Psoas muscle (tissue), 8 donors: Measurements from ENCODE around the gene FAM204A. TPM values are rescaled to one million over a fixed set of nuclear protein-coding genes. Genes with fewer than 3 reads are reported as not detected.

Experiments used
- ATAC-seq, 4 donors: fragments of 200-7000 bp; cut with Tn5 transposase; one replicate each; pipeline ENCODE4 v1.9.1; 2020; ENCODE audit warnings: moderate library complexity in 3 of 4, mild to moderate bottlenecking in 2 of 4
- DNase-seq, 2 donors: peaks; one replicate each; pipeline ENCODE4 v3.0.0-alpha.2; 2020
- H3K27ac ChIP-seq: fragments of 200-600 bp; one replicate; pipeline ENCODE4 v1.8.0; 2022
- H3K27me3 ChIP-seq, 3 donors: fragments of 200-600 bp in 1 of 3; one replicate each; pipeline versions ENCODE4 v1.6.1 to v1.8.0; 2013 to 2022; ENCODE audit warnings: low read length in 2 of 3, mild to moderate bottlenecking in 2 of 3, moderate library complexity in 1 of 3; ENCODE audit not compliant: insufficient read depth in 3 of 3
- H3K36me3 ChIP-seq, 2 donors: fragments of 200-600 bp in 1 of 2; one replicate each; pipeline versions ENCODE4 v1.6.1 to v1.8.0; 2013 to 2022; ENCODE audit warnings: low read depth in 1 of 2, mild to moderate bottlenecking in 1 of 2, moderate library complexity in 1 of 2; ENCODE audit not compliant: insufficient read depth in 1 of 2
- H3K4me1 ChIP-seq: fragments of 200-600 bp; one replicate; pipeline ENCODE4 v1.8.0; 2022
- H3K4me3 ChIP-seq: fragments of 200-600 bp; one replicate; pipeline ENCODE4 v1.8.0; 2022; ENCODE audit warnings: mild to moderate bottlenecking
- H3K9me3 ChIP-seq: fragments of 200-600 bp; one replicate; pipeline ENCODE4 v1.8.0; 2022
- WGBS, 3 donors: extraction: QIAGEN DNeasy Blood & Tissue Kit; methylation state at CpG; one replicate each; pipeline versions ENCODE4 v1.1.6 to v1.1.7; 2013; 5-methylcytosine and 5-hydroxymethylcytosine counted together
- intact Hi-C, 2 donors: fragments of 100-400 bp; cut with DNase I; formaldehyde crosslinking; loops; one replicate each; pipeline versions ENCODE4 v1.11.0 to v1.14.2; 2022
- polyA plus RNA-seq, 3 donors: library from polyadenylated mRNA; stranded (reverse); fragments of 200-250 nt; gene quantifications; one replicate each; pipeline ENCODE4 v1.2.3, GENCODE V29; 2013
- total RNA-seq, 4 donors: library from RNA; stranded (reverse); fragmentation: NEBNext Ultra II Directional in 2 of 4; extraction: Animal tissue kit (Norgen Biotek cat#: 25700) in 2 of 4; gene quantifications; one replicate each; pipeline versions ENCODE4 v1.2.1 to v1.2.4, GENCODE V29; 2021 to 2023
- TF ChIP-seq, protein P1 (sequence below): fragments of 200-600 bp; IDR thresholded peaks from one replicate; pipeline ENCODE4 v1.8.0; 2022; ENCODE audit warnings: antibody characterized with exemption
- donor health status: healthy with polysubstance abuse.
- donor health status: DM: no; HTN: no; CAD: no; lungs with moderate emphysema.
- donor health status: Bipolar disorder and iron deficiency.
- donor health status: healthy.
- donor health status: DM: yes; HTN: yes; CAD: no.
- donor health status: DM: no; HTN: no; CAD: no.
- donor health status: DM: no; HTN: no; CAD: no.
- donor health status: DM: yes; HTN: yes; CAD: no.

FAM204A gene
- total and polyA plus RNA-seq, 7 donors = 30.0 to 127 (median 60.8) TPM

DNA sequence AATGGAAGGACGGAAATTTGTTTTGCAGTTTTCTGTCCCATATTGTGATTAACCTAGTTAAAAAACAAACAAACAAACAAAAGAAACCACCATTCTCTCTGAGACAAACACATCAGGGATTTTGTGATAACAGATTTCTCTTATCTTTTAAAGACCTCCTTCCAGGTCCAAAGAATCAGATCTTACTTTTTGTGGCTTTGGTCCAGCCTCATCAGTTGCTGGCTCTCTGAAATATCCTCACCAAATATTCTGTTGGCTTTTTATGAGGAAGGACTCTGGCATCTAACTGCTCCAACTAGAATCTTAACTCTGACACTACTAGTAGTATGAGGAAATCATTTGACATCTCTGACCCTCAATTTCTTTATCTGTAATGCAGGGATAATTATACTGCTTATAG, 4.8 kb downstream of the FAM204A start:
- WGBS, 3 donors = 75 to 91% (median 79%) methylated on average over 1 of the region's 1 CpG
- ATAC-seq (no peak), DNase-seq (no peak)
- TF ChIP-seq, protein P1, sequence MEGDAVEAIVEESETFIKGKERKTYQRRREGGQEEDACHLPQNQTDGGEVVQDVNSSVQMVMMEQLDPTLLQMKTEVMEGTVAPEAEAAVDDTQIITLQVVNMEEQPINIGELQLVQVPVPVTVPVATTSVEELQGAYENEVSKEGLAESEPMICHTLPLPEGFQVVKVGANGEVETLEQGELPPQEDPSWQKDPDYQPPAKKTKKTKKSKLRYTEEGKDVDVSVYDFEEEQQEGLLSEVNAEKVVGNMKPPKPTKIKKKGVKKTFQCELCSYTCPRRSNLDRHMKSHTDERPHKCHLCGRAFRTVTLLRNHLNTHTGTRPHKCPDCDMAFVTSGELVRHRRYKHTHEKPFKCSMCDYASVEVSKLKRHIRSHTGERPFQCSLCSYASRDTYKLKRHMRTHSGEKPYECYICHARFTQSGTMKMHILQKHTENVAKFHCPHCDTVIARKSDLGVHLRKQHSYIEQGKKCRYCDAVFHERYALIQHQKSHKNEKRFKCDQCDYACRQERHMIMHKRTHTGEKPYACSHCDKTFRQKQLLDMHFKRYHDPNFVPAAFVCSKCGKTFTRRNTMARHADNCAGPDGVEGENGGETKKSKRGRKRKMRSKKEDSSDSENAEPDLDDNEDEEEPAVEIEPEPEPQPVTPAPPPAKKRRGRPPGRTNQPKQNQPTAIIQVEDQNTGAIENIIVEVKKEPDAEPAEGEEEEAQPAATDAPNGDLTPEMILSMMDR = no peak
- Histone ChIP-seq H3K4me3 (no peak overlapping the region), H3K9me3 (no peaks in the 10 kb centered on the region), H3K27ac (peak overlapping the region; percentile 27), H3K27me3 (no peaks in the 10 kb centered on the region), H3K36me3 (peaks cover 7 to 46% of the 10 kb centered on the region in 2 donors), H3K4me1 (peaks cover 44% of the 10 kb centered on the region)
- intact Hi-C loops = no loop called here

- TF ChIP-seq, protein P1 = no peak
- H3K27ac ChIP-seq = no peak overlapping the region
- no peaks in the 10 kb centered on the region for H3K27me3 ChIP-seq
- ATAC-seq (no peak), DNase-seq (no peak)
- 90 to 91% (median 90%) methylated on average over 3 of the region's 3 CpGs for WGBS, 3 donors
- intact Hi-C loops = no loop called here
- no peak overlapping the region for H3K4me3 ChIP-seq
- no peaks in the 10 kb centered on the region for H3K9me3 ChIP-seq
- peaks cover 7 to 76% of the 10 kb centered on the region in 2 donors for H3K36me3 ChIP-seq
- peaks cover 20% of the 10 kb centered on the region for H3K4me1 ChIP-seq
These were observed 8.3 kb downstream of the FAM204A start for GRCh38 chr10:118333871-118334270.

DNA sequence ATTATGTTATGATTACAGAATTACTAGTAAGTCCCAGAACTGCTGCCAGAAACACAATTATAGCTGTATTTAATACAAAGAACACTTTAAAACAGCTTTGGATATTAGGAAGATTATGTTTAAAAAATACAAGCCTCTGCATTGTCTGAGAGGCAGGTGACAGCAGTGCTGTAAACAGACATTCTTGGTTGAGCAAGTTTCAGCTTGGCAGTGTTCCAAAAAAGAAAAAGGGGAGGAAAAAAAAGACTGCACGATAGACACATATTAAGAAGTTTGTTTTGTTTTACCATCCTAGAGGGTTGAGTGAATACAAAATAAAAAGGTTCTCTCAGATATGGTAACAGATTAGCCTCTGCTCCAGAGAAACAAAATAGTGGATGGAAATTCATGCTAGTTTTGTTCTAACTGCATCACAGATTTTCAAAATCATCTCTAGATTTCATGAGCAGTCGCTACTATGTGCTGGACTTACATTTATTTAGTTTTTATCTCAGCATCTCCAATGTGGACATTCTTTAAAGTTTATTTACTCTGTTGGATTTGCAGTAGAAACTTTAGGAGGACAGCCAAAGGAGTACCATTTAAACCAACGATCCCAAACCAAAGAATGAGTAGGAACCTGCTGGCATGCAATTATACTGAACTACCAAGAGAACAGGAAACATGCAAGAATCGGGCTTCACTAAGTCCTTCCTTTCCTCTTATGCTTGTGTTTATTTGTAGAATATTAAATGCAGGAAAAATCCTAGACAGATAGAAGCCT, 9.0 kb downstream of the FAM204A start:
- ATAC-seq = peak in 1 of 4 donors; percentile 65
- Histone ChIP-seq H3K36me3 (peaks cover 9 to 83% of the 10 kb centered on the region in 2 donors), H3K4me1 (peaks cover 13% of the 10 kb centered on the region), H3K4me3 (no peak overlapping the region), H3K9me3 (no peaks in the 10 kb centered on the region), H3K27ac (no peak overlapping the region), H3K27me3 (no peaks in the 10 kb centered on the region)
- WGBS, 3 donors = 49 to 61% (median 54%) methylated on average over 4 of the region's 4 CpGs
- DNase-seq = no peak
- TF ChIP-seq, protein P1 = no peak
- intact Hi-C loops = no loop called here

DNA sequence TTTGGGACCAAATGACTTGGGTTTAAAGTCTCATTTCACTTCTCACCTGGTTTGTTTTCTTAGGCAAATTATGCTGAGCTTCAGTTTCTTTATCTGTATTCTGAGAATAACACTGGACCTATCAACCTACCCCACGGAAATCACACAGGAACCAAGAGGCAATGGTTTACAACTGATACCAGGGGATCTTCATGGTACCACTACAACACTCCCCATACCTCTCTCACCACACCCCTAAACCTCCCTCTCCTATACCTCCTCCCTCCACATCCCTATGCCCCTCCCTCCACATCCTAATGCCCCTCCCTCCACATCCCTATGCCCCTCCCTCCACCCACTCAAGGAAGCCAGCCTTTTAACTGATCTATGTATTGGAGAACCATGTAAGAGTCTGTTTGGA, 9.9 kb downstream of the FAM204A start:
- intact Hi-C loops = no loop called here
- Histone ChIP-seq H3K4me1 (peaks cover 4% of the 10 kb centered on the region), H3K36me3 (peaks cover 13 to 92% of the 10 kb centered on the region in 2 donors), H3K27ac (no peak overlapping the region), H3K4me3 (no peak overlapping the region), H3K9me3 (no peaks in the 10 kb centered on the region), H3K27me3 (no peaks in the 10 kb centered on the region)
- no peak for ATAC-seq
- TF ChIP-seq, protein P1 = no peak
- WGBS, 3 donors = 91 to 96% (median 93%) methylated on average over 1 of the region's 1 CpG
- DNase-seq = no peak
